NCI-H2227 (cell line): ENCODE measurements around the gene SLC4A9.

Experiments
- DNase-seq: peaks from one replicate; lab custom pipeline; 2025; ENCODE audit not compliant: unreplicated experiment; lab: John Stamatoyannopoulos, UW

SLC4A9 gene

GRCh38 chr5:140360681-140361479 lies 886 bp downstream of the SLC4A9 start:
- no peak for DNase-seq

GRCh38 chr5:140361901-140362300 lies 1.9 kb downstream of the SLC4A9 start:
- no peak for DNase-seq

GRCh38 chr5:140362311-140362710 lies 2.3 kb downstream of the SLC4A9 start:
- no peak for DNase-seq

GRCh38 chr5:140362875-140363630 lies 3.1 kb downstream of the SLC4A9 start:
- DNase-seq = peak; percentile 7

- no peak for DNase-seq
Measured at GRCh38 chr5:140363631-140364471, 3.9 kb downstream of the SLC4A9 start.

GRCh38 chr5:140364472-140364765 lies 4.4 kb downstream of the SLC4A9 start:
- DNase-seq = no peak

GRCh38 chr5:140365282-140365681 lies 5.3 kb downstream of the SLC4A9 start:
- no peak for DNase-seq

GRCh38 chr5:140365941-140366340 lies 5.9 kb downstream of the SLC4A9 start:
- no peak for DNase-seq

GRCh38 chr5:140366589-140367255 lies 6.7 kb downstream of the SLC4A9 start:
- no peak for DNase-seq

- no peak for DNase-seq
Measured at GRCh38 chr5:140367256-140368013, 7.4 kb downstream of the SLC4A9 start.

- no peak for DNase-seq
Measured at GRCh38 chr5:140371356-140372151, 11.6 kb downstream of the SLC4A9 start.

- peak; percentile 78 for DNase-seq
Measured at GRCh38 chr5:140372971-140373487, 13.0 kb downstream of the SLC4A9 start.

GRCh38 chr5:140381351-140381750 lies 21.4 kb downstream of the SLC4A9 start:
- DNase-seq = no peak

GRCh38 chr5:140381972-140382371 lies 22.0 kb downstream of the SLC4A9 start:
- DNase-seq = no peak

GRCh38 chr5:140382866-140383265 lies 22.9 kb downstream of the SLC4A9 start:
- no peak for DNase-seq

- DNase-seq = no peak
Measured at GRCh38 chr5:140383300-140383699, 23.3 kb downstream of the SLC4A9 start.

GRCh38 chr5:140388052-140388451 lies 28.1 kb downstream of the SLC4A9 start:
- no peak for DNase-seq

GRCh38 chr5:140391312-140391711 lies 31.3 kb downstream of the SLC4A9 start:
- DNase-seq = no peak

- DNase-seq = no peak
Measured at GRCh38 chr5:140391732-140392131, 31.7 kb downstream of the SLC4A9 start.
